K562 (cell line): ENCODE data around the gene NFATC2. TPM values are rescaled to one million over a fixed set of nuclear protein-coding genes. Genes with fewer than 3 reads are reported as not detected.

Experiments
- ATF1 ChIP-seq, 2 experiments: fragments of 450-650 bp in 1 of 2; IDR thresholded peaks; 2 replicates each; pipeline ENCODE4 v1.6.1; 2016; ENCODE audit warnings: missing compliant biosample characterization in 1 of 2, missing genetic modification characterization in 1 of 2
- BCOR ChIP-seq: fragments of 450-650 bp; IDR thresholded peaks from 2 replicates; pipeline ENCODE4 v1.6.1; 2016
- BMI1 ChIP-seq: fragments of 150-350 bp; IDR thresholded peaks from 2 replicates; pipeline ENCODE4 v1.6.1; 2014; ENCODE audit warnings: low read length
- CSDE1 ChIP-seq, 2 experiments: fragments of 450-650 bp; IDR thresholded peaks; 2 replicates each; pipeline ENCODE4 v1.6.1; 2016; ENCODE audit warnings: mild to moderate bottlenecking in 1 of 2
- E2F1 ChIP-seq: sonication (generic); formaldehyde crosslinking; IDR thresholded peaks from 2 replicates; pipeline ENCODE4 v1.8.1; 2023; ENCODE audit warnings: mild to moderate bottlenecking, missing genetic modification reagents, moderate library complexity
- E2F8 ChIP-seq: fragments of 450-650 bp; IDR thresholded peaks from 2 replicates; pipeline ENCODE4 v1.7.1; 2018; ENCODE audit warnings: mild to moderate bottlenecking, low read depth; ENCODE audit not compliant: partially characterized antibody
- FOSL1 ChIP-seq: fragments of 200-800 bp; sonication (Bioruptor generic); conservative IDR thresholded peaks from 2 replicates; pipeline ENCODE4 v1.6.1; 2016; ENCODE audit warnings: missing genetic modification characterization, missing compliant biosample characterization
- HCFC1 ChIP-seq: IDR thresholded peaks from 2 replicates; pipeline ENCODE4 v1.6.1; 2012; ENCODE audit warnings: low read depth, low read length, improper control_type of control experiment
- LCOR ChIP-seq: sonication (generic); formaldehyde crosslinking; IDR thresholded peaks from 2 replicates; pipeline ENCODE4 v1.8.0; 2022; ENCODE audit warnings: mild to moderate bottlenecking, missing genetic modification reagents
- ZBED1 ChIP-seq: IDR thresholded peaks from 2 replicates; pipeline ENCODE4 v1.6.1; 2014
- ZBTB11 ChIP-seq, 3 experiments: fragments of 200-800 bp in 1 of 3; fragments of 250-450 bp in 1 of 3; fragments of 450-650 bp in 1 of 3; sonication (Bioruptor Pico) in 1 of 3; sonication (Bioruptor generic) in 1 of 3; formaldehyde crosslinking in 1 of 3; IDR thresholded peaks; 2 replicates each; pipeline versions ENCODE4 v1.6.1 to v1.8.0; 2016 to 2022; ENCODE audit warnings: mild to moderate bottlenecking in 2 of 3, missing genetic modification characterization in 2 of 3, missing compliant biosample characterization in 1 of 3, moderate library complexity in 1 of 3
- ZFPM2 ChIP-seq: fragments of 250-450 bp; sonication (Bioruptor Pico); IDR thresholded peaks from 2 replicates; pipeline ENCODE4 v1.5.1; 2022; ENCODE audit warnings: mild to moderate bottlenecking
- ZNF23 ChIP-seq: fragments of 250-450 bp; sonication (Bioruptor Pico); IDR thresholded peaks from 2 replicates; pipeline ENCODE4 v1.4.0; 2020; ENCODE audit warnings: mild to moderate bottlenecking
- polyA plus RNA-seq, 8 experiments: library from polyadenylated mRNA; depleted of rRNA in 4 of 8; stranded (reverse) in 5 of 8; unstranded in 3 of 8; fragments of >200 nt; fragmentation: Nextera tagmentation in 2 of 8; fragmentation: Illumina TruSeq in 1 of 8; extraction: Ambion mirVana in 2 of 8; extraction: Trizol in 1 of 8; gene quantifications; 2 replicates each; pipeline versions ENCODE4 v1.2.1 to v1.2.3, GENCODE V29; 2011 to 2014; ENCODE audit warnings: inconsistent platforms in 1 of 8, missing spikeins in 1 of 8
- total RNA-seq, 7 experiments: library from RNA; depleted of rRNA in 6 of 7; stranded (reverse); fragments of >200 nt in 6 of 7; fragmentation: Illumina TruSeq in 2 of 7; extraction: Trizol in 2 of 7; gene quantifications; 2 replicates each; pipeline versions ENCODE4 v1.2.1 to v1.2.3, GENCODE V29; 2011 to 2021; ENCODE audit warnings: low replicate concordance in 1 of 7
- TF ChIP-seq, protein P1 (sequence below): fragments of 450-650 bp; formaldehyde crosslinking; IDR thresholded peaks from 2 replicates; pipeline ENCODE4 v1.4.0; 2020; ENCODE audit warnings: mild to moderate bottlenecking

Gene NFATC2
- total and polyA plus RNA-seq, 9 of the 15 experiments (the other 6 are each of a cell fraction or from before 2014, with no cell fraction given): 1.9 to 11.2 (median 3.0) TPM

- no peak for TF ChIP-seq E2F8
- TF ChIP-seq LCOR (CRISPR knock-in tag): no peak
- TF ChIP-seq ZBED1: no peak
- TF ChIP-seq BCOR: no peak
- TF ChIP-seq E2F1 (CRISPR knock-in tag): no peak
- TF ChIP-seq, protein P1, sequence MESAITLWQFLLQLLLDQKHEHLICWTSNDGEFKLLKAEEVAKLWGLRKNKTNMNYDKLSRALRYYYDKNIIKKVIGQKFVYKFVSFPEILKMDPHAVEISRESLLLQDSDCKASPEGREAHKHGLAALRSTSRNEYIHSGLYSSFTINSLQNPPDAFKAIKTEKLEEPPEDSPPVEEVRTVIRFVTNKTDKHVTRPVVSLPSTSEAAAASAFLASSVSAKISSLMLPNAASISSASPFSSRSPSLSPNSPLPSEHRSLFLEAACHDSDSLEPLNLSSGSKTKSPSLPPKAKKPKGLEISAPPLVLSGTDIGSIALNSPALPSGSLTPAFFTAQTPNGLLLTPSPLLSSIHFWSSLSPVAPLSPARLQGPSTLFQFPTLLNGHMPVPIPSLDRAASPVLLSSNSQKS (CRISPR knock-in tag): no peak
- TF ChIP-seq HCFC1: no peak
- no peak for TF ChIP-seq ZFPM2 (CRISPR knock-in tag)
- no peak for TF ChIP-seq ZBTB11 (CRISPR knock-in tag; IDR thresholded peaks at IDR 0.05)
- no peak for TF ChIP-seq BMI1
- no peak for TF ChIP-seq CSDE1 (IDR thresholded peaks at IDR 0.05)
- TF ChIP-seq ATF1 (CRISPR knock-in tag; IDR thresholded peaks at IDR 0.05): no peak
- TF ChIP-seq ATF1 (tag; IDR thresholded peaks at IDR 0.05): no peak
- TF ChIP-seq FOSL1 (tag): no peak
- TF ChIP-seq ZNF23 (CRISPR knock-in tag): no peak
These were observed 205.3 kb downstream of the NFATC2 start (continued) for GRCh38 chr20:51337126-51337805.
